Activated CD8-positive, alpha-beta memory T cell treated with anti-CD3 and anti-CD28 coated beads for 1 hour (primary cell): Measurements from ENCODE around the gene PXT1.
A peak's percentile ranks its signal among the peaks of the same experiment; 100 is the strongest.

Source experiments
- DNase-seq, 2 donors: peaks; one replicate each; pipeline ENCODE4 v3.0.0-alpha.2; 2020; ENCODE audit warnings: low read depth in 1 of 2; ENCODE audit errors: extremely low read depth in 1 of 2

Gene PXT1

DNA sequence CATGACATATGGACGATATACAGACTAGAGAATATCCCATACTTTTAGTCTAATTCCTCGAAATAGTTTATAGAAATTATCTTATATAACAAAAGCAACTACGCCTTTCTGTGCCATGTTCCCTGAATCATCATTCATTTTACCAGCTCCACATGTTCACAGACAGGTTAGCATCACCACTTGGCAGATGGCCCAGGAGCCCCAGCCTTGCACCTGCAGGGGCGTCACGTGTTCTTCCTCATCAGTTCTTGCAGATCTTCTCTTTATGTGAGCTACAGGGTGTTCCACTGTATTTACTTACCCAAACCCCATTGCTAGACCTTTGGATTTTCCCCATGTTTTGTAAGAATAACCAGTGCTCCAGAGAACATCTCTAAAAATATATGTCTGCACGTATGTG is 93.4 kb downstream of the PXT1 start:
- DNase-seq, result no peak

- no peak for DNase-seq
These were observed 95.0 kb downstream of the PXT1 start for GRCh38 chr6:36347621-36348020.

GRCh38 chr6:36346486-36347273 is 96.0 kb downstream of the PXT1 start:
- DNase-seq, result no peak

GRCh38 chr6:36345681-36346466 is 96.8 kb downstream of the PXT1 start:
- DNase-seq, result no peak

DNA sequence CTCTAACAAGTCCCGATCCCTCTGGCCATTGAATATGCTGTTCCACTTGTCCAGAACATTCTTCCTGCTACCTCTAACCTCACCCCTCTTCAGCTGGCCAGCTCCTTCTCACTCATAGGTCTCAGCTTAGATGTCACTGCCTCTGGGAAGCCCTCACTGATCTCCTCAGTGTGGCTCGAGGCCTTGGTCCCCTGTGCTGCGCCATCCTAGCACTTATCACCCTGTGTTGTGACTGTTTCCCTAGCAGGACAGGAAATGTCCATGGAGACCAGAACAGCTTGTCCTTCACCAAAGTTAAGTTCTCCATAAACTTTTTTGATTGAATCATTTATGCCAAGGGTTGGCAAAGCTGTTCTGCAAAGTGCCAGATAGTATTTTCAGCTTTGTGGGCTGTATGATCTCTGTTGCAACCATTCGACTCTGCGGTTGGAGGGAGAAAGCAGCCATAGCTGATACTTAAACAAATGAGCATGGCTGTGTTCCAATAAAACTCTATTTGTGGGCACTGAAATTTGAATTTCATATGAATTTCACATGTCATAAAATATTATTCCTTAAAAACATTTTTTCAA is 99.5 kb downstream of the PXT1 start:
- DNase-seq, result no peak

DNA sequence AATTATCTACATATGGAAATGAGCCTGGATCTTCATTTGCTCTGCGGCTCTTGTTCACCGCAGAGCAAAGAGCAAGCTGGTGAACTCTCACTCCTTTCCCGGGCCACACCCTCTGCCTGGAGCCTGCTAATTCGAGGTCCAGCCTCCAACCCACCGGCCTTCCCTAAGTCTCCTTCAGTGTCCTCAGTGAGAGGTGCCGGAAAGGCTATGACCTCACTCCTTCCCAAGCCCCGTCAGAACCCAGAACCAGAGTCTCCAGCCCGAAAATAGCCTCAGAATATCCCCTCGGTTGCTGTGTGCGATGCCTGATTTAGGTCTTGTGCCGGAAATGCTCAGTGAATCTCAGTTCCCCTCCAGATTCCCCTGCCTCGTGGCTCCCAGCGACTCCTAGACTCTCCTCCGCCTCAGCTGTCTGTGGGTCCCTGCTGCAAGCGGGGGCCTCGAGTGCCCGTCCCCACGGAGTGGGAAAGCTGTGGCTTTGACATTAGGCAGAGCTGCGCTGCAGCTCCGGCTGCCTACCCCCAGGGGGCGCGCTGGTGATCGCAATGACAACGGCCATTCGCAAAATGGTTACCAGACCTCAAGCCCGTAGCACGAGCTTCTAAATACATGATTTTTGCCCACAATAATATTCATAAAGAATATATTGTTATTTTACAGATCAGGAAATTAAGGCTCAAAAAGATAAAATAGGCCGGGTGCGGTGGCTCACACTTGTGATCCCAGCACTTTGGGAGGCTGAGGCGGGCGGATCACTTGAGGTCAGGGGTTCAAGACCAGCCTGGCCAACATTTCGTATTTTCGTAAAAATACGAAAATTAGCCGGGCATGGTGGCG is 101.8 kb downstream of the PXT1 start:
- peak; percentile 33 to 56 for DNase-seq
